A549 treated with Hydrocortisone at 1 μM for 4 hours (cell line): Measurements from ENCODE around the gene IBTK. TPM values are rescaled to one million over a fixed set of nuclear protein-coding genes. Genes with fewer than 3 reads are reported as not detected.

Experiments
- total RNA-seq: library from RNA; stranded (reverse); fragments of 200-300 nt; extraction: Qiagen RNA extraction; gene quantifications from 5 replicates; pipeline ENCODE4 v1.2.3, GENCODE V29; 2022

The IBTK gene
- total RNA-seq, result 22.0 to 37.1 TPM (median 27.4 TPM) in 5 replicates

GRCh38 chr6:82247505-82248272 lies at the start of gene IBTK:
Gene IBTK, minus strand, starts transcription at chr6:82247744. Its CDS starts 7,258 bp downstream, at chr6:82240486.

Other genes starting within 250 kb of the IBTK start
- 32.4 to 36.0 TPM (median 35.5 TPM) in 5 replicates for gene TPBG, start 116.1 kb upstream of the IBTK start, total RNA-seq